ENCODE results near the gene DUSP9. TPM values are rescaled to one million over a fixed set of nuclear protein-coding genes. Genes with fewer than 3 reads are reported as not detected.
"Not testable (repeated sequence)": the region's sequence is repeated elsewhere in the genome, so short reads cannot be mapped to it uniquely, and the experiment has no call there.

Gene DUSP9
- polyA plus RNA-seq, 12 donors: 0.22 to 0.89 (median 0.33) TPM; not detected in 2

- DNase-seq: no peak
These were observed 43.5 kb downstream of the DUSP9 start for GRCh38 chrX:153690466-153690865.

- not testable (repeated sequence) for DNase-seq
These were observed 44.2 kb downstream of the DUSP9 start for GRCh38 chrX:153691032-153691827.

- no peak for DNase-seq
These were observed 45.0 kb downstream of the DUSP9 start for GRCh38 chrX:153692003-153692402.

- no peak for DNase-seq
These were observed 45.7 kb downstream of the DUSP9 start for GRCh38 chrX:153692611-153693156.

- no peak for DNase-seq
These were observed 46.4 kb downstream of the DUSP9 start for GRCh38 chrX:153693216-153694086.

- not testable (repeated sequence) for DNase-seq
These were observed 47.3 kb downstream of the DUSP9 start for GRCh38 chrX:153694256-153694655.

- no peak for DNase-seq
These were observed 47.8 kb downstream of the DUSP9 start for GRCh38 chrX:153694687-153695270.

- no peak for DNase-seq
These were observed 49.1 kb downstream of the DUSP9 start for GRCh38 chrX:153696100-153696499.

GRCh38 chrX:153696538-153696937 lies 49.5 kb downstream of the DUSP9 start:
- not testable (repeated sequence) for DNase-seq

- DNase-seq: not testable (repeated sequence)
These were observed 50.2 kb downstream of the DUSP9 start for GRCh38 chrX:153696986-153697722.

GRCh38 chrX:153697924-153698865 lies 51.2 kb downstream of the DUSP9 start:
- DNase-seq: no peak

- DNase-seq: not testable (repeated sequence)
These were observed 52.3 kb downstream of the DUSP9 start for GRCh38 chrX:153699210-153699783.

- DNase-seq: not testable (repeated sequence)
These were observed 52.9 kb downstream of the DUSP9 start for GRCh38 chrX:153699784-153700371.

- no peak for DNase-seq
These were observed 53.5 kb downstream of the DUSP9 start for GRCh38 chrX:153700376-153700945.

Other genes with a start within 250 kb of the DUSP9 start
- gene PNMA6E, start 245.9 kb upstream of the DUSP9 start, polyA plus RNA-seq (ENCODE audit: insufficient read length in 12 of 12): not detected
- 1 to 10 TPM in 1 of 12 donors, under 1 TPM in 10, not detected in 1; 0.49 to 2.2 (median 0.74) TPM for gene ZFP92, start 235.7 kb upstream of the DUSP9 start, polyA plus RNA-seq (ENCODE audit: insufficient read length in 12 of 12)
- gene TREX2, start 201.1 kb upstream of the DUSP9 start, polyA plus RNA-seq (ENCODE audit: insufficient read length in 12 of 12): 1 to 10 TPM in 1 of 12 donors, under 1 TPM in 9, not detected in 2; 0.23 to 1.3 (median 0.40) TPM
- gene HAUS7, start 176.6 kb upstream of the DUSP9 start, polyA plus RNA-seq (ENCODE audit: insufficient read length in 12 of 12): 10 to 100 TPM in 11 of 12 donors, not detected in 1; 14.5 to 57.2 (median 21.0) TPM
- 100 to 1,000 TPM in 8 of 12 donors, 10 to 100 TPM in 4; 82.7 to 192 (median 118) TPM for gene BGN, start 152.2 kb upstream of the DUSP9 start, polyA plus RNA-seq (ENCODE audit: insufficient read length in 12 of 12)
- under 1 TPM in 10 of 12 donors, not detected in 2; 0.12 to 0.89 (median 0.52) TPM for gene ATP2B3, start 129.6 kb upstream of the DUSP9 start, polyA plus RNA-seq (ENCODE audit: insufficient read length in 12 of 12)
- gene CCNQ, start 48.1 kb upstream of the DUSP9 start, polyA plus RNA-seq (ENCODE audit: insufficient read length in 12 of 12): 10 to 100 TPM in 10 of 12 donors, not detected in 2; 10.7 to 15.3 (median 11.6) TPM
- 10 to 100 TPM in 2 of 12 donors, 1 to 10 TPM in 9, not detected in 1; 1.5 to 20.9 (median 4.4) TPM for gene PNCK, start 26.6 kb downstream of the DUSP9 start, polyA plus RNA-seq (ENCODE audit: insufficient read length in 12 of 12)
- 10 to 100 TPM in 11 of 12 donors, not detected in 1; 24.6 to 44.9 (median 28.9) TPM for gene SLC6A8, start 40.7 kb downstream of the DUSP9 start, polyA plus RNA-seq (ENCODE audit: insufficient read length in 12 of 12)
- gene BCAP31, start 77.2 kb downstream of the DUSP9 start, polyA plus RNA-seq (ENCODE audit: insufficient read length in 12 of 12): 10 to 100 TPM in 11 of 12 donors, not detected in 1; 66.3 to 89.7 (median 73.6) TPM
- gene ABCD1, start 77.7 kb downstream of the DUSP9 start, polyA plus RNA-seq (ENCODE audit: insufficient read length in 12 of 12): 10 to 100 TPM in 2 of 12 donors, 1 to 10 TPM in 9, not detected in 1; 5.7 to 14.0 (median 8.6) TPM
- 10 to 100 TPM in 2 of 12 donors, 1 to 10 TPM in 9, not detected in 1; 2.0 to 10.9 (median 3.1) TPM for gene PLXNB3, start 117.0 kb downstream of the DUSP9 start, polyA plus RNA-seq (ENCODE audit: insufficient read length in 12 of 12)
- gene SRPK3, start 133.8 kb downstream of the DUSP9 start, polyA plus RNA-seq (ENCODE audit: insufficient read length in 12 of 12): 100 to 1,000 TPM in 11 of 12 donors, not detected in 1; 109 to 276 (median 201) TPM
- 10 to 100 TPM in 11 of 12 donors, not detected in 1; 37.1 to 73.0 (median 39.8) TPM for gene IDH3G, start 147.2 kb downstream of the DUSP9 start, polyA plus RNA-seq (ENCODE audit: insufficient read length in 12 of 12)
- 100 to 1,000 TPM in 9 of 12 donors, 10 to 100 TPM in 2, not detected in 1; 94.6 to 175 (median 108) TPM for gene SSR4, start 147.5 kb downstream of the DUSP9 start, polyA plus RNA-seq (ENCODE audit: insufficient read length in 12 of 12)
- gene PDZD4, start 183.3 kb downstream of the DUSP9 start, polyA plus RNA-seq (ENCODE audit: insufficient read length in 12 of 12): 1 to 10 TPM in 11 of 12 donors, not detected in 1; 2.7 to 9.6 (median 2.8) TPM
- gene L1CAM, start 239.0 kb downstream of the DUSP9 start, polyA plus RNA-seq (ENCODE audit: insufficient read length in 12 of 12): 10 to 100 TPM in 2 of 12 donors, 1 to 10 TPM in 9, not detected in 1; 1.7 to 11.7 (median 2.8) TPM